ENCODE data around the gene DOK1. TPM values are rescaled to one million over a fixed set of nuclear protein-coding genes. Genes with fewer than 3 reads are reported as not detected.

Gene DOK1
- total and polyA plus RNA-seq, 8 donors = 5.7 to 14.0 (median 7.5) TPM

DNA sequence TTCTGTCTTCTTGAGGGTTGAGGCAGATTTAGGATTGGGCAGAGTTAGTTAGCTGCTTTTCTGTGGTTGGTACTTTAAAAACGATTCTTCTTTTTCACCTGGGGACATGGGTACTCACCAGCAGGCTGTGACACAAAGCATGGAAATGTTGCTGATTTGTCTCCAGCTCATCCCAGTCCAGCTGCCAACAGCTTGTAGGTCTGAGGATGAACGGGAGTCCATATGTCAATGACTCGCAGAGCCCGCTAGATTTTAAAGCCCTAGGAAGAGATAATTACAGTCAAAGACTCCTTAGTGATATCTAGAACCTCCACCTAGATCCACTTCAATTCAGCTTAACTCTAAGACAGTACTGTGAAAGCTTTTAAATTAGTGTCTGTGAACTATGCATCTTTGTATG is 20.8 kb downstream of the DOK1 start:
- FAIRE-seq (no peak), DNase-seq (no peak), ATAC-seq (no peak)
- no peaks in the 10 kb centered on the region for H3K27me3 ChIP-seq
- H3K27ac ChIP-seq = no peak overlapping the region
- H3K4me1 ChIP-seq = no peaks in the 10 kb centered on the region
- intact Hi-C loops (cut with DNase I) = no loop called here
- no peaks in the 10 kb centered on the region for H3K9me3 ChIP-seq
- no peak overlapping the region for H3K4me3 ChIP-seq
- WGBS, 2 donors = 72 to 76% methylated on average over 4 of the region's 4 CpGs
- H3K36me3 ChIP-seq = no peaks in the 10 kb centered on the region
- TF ChIP-seq, protein P1, sequence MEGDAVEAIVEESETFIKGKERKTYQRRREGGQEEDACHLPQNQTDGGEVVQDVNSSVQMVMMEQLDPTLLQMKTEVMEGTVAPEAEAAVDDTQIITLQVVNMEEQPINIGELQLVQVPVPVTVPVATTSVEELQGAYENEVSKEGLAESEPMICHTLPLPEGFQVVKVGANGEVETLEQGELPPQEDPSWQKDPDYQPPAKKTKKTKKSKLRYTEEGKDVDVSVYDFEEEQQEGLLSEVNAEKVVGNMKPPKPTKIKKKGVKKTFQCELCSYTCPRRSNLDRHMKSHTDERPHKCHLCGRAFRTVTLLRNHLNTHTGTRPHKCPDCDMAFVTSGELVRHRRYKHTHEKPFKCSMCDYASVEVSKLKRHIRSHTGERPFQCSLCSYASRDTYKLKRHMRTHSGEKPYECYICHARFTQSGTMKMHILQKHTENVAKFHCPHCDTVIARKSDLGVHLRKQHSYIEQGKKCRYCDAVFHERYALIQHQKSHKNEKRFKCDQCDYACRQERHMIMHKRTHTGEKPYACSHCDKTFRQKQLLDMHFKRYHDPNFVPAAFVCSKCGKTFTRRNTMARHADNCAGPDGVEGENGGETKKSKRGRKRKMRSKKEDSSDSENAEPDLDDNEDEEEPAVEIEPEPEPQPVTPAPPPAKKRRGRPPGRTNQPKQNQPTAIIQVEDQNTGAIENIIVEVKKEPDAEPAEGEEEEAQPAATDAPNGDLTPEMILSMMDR (IDR thresholded peaks at IDR 0.05) = no peak

DNA sequence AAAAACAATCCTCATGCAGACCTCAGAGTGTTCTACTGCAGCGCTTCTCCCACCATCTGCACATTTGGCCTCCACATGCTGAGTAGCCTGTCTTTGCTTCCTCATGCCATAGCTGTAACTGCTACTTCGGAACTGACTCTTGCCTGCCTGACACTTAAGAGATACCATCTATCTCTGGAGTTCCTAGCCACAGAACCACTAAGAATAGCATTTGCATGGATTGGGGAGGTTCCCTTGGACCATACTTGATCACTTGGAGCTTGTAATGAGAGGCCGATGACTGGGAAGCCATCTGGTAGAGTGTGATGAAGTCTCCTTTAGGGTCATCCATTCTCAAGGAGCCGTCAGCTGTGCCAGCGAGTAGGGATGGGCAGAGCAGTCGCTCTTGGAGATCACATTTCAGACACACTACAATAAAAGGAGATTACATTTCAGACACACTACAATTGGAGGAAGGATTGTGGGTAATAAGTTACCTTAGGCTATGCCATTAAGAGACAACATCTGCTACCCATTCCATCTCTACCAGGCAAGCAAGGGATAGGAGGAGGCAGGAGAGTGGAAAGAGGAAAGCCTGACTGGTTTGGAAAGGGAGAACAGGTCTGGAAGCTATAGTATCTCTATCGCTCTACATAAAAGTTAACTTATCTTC is 21.8 kb downstream of the DOK1 start:
- H3K4me1 ChIP-seq = no peaks in the 10 kb centered on the region
- intact Hi-C loops (cut with DNase I) = no loop called here
- ATAC-seq (peak in 2 of 4 donors; percentile 30 to 44), FAIRE-seq (no peak), DNase-seq (no peak)
- H3K27me3 ChIP-seq = no peaks in the 10 kb centered on the region
- peak overlapping the region in 1 of 4 donors; percentile 46 for H3K27ac ChIP-seq
- no peaks in the 10 kb centered on the region for H3K9me3 ChIP-seq
- H3K36me3 ChIP-seq = no peaks in the 10 kb centered on the region
- H3K4me3 ChIP-seq = no peak overlapping the region
- TF ChIP-seq, protein P1 (IDR thresholded peaks at IDR 0.05) = no peak
- 76 to 85% methylated on average over 7 of the region's 7 CpGs for WGBS, 2 donors

DNA sequence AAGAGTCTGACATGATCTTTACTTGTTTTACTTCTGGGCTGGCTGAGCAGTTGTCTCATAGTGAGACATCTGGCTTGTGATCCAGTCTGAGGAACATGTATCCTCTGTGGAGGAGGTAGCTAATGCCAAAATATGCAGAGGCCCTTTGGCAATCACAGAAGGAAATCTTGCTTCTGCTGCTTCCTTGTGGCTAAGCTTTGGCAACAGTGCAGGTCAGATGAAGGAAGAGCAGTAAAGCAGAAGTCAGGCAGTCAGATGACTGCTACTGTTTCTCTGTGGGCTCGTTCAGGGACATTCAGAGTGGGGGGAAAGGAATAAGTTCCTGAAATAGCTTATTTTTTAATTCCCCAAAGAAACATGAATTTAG is 22.3 kb downstream of the DOK1 start:
- FAIRE-seq = no peak
- no peaks in the 10 kb centered on the region for H3K4me1 ChIP-seq
- no peaks in the 10 kb centered on the region for H3K9me3 ChIP-seq
- peak overlapping the region in 1 of 4 donors; percentile 46 for H3K27ac ChIP-seq
- 24 to 33% methylated on average over 1 of the region's 1 CpG for WGBS, 2 donors
- no peaks in the 10 kb centered on the region for H3K27me3 ChIP-seq
- intact Hi-C loops (cut with DNase I) = no loop called here
- ATAC-seq = peak in 3 of 4 donors; percentile 62 to 86 (median 78)
- H3K36me3 ChIP-seq = no peaks in the 10 kb centered on the region
- H3K4me3 ChIP-seq = no peak overlapping the region
- TF ChIP-seq, protein P1 (IDR thresholded peaks at IDR 0.05) = no peak
- peak in 1 of 6 donors; percentile 34 for DNase-seq

DNA sequence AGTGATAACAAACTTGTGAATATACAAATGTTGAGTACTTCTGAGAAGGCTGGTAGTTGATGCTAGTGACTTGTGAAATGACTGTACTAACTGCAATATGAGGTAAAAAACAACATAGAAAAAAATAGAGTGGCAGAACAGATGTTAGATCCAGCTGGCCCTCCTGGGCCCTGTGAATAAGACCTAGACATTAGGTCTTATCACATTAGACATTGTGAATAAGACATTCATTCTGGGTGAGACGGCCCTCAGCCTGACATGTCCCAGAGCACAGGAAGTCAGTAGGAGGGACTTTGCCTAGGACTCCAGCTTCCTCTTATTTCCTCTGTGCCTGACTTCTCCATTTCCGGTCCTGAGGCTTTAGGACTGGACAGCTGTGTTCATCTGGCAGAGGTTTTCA is 22.9 kb downstream of the DOK1 start:
- intact Hi-C loops (cut with DNase I) = no loop called here

DNA sequence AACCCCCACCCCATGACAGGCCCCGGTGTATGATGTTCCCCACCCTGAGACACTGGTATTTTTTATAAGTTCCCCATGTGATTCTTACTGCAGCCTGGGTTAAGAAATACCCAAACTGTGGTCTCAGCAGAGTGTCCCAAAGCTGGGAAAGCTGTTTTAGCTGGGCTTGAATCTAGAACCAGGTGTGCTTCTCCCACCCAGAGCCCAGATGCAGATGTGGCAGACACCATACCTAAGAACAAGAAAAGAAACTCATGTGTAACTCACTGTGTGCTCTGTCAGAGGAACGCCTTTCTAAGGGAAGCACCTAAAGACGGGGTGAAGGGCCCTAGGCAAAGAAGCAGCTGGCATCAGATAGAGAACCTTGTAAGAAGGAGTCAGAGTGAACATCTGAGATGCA is 23.9 kb downstream of the DOK1 start:
- no peak for ATAC-seq
- Histone ChIP-seq H3K9me3 (no peaks in the 10 kb centered on the region), H3K4me3 (no peak overlapping the region), H3K27ac (no peak overlapping the region), H3K36me3 (no peaks in the 10 kb centered on the region), H3K4me1 (no peaks in the 10 kb centered on the region), H3K27me3 (no peaks in the 10 kb centered on the region)
- TF ChIP-seq, protein P1 (IDR thresholded peaks at IDR 0.05) = no peak
- intact Hi-C loops (cut with DNase I) = no loop called here
- WGBS, 2 donors = 76 to 77% methylated on average over 3 of the region's 3 CpGs
- no peak for DNase-seq
- no peak for FAIRE-seq

More for the DNA sequence above, 22.9 kb downstream of the DOK1 start:
- DNase-seq (no peak), ATAC-seq (peak in 3 of 4 donors; percentile 43 to 75 (median 72)), FAIRE-seq (no peak)
- Histone ChIP-seq H3K36me3 (no peaks in the 10 kb centered on the region), H3K27ac (peak overlapping the region in 2 of 4 donors; percentile 7 to 39), H3K27me3 (no peaks in the 10 kb centered on the region), H3K4me1 (no peaks in the 10 kb centered on the region), H3K4me3 (no peak overlapping the region), H3K9me3 (no peaks in the 10 kb centered on the region)
- TF ChIP-seq, protein P1 (IDR thresholded peaks at IDR 0.05) = no peak
- WGBS, 2 donors = 57 to 66% methylated on average over 2 of the region's 2 CpGs

Data from pancreas (tissue), 10 donors.